Peyer's patch (tissue), 4 donors: Measurements from ENCODE around the gene DAPK1.

Experiments
- CTCF ChIP-seq, 6 experiments: fragments of 450-650 bp in 4 of 6; fragments of 200-600 bp in 2 of 6; sonication (generic) in 1 of 6; IDR thresholded peaks; one replicate each; pipeline ENCODE4 v1.5.1; 2017 to 2019; ENCODE audit warnings: antibody characterized with exemption in 6 of 6, mild to moderate bottlenecking in 3 of 6, moderate library complexity in 1 of 6
- POLR2A ChIP-seq, 2 donors: fragments of 450-650 bp; IDR thresholded peaks; one replicate each; pipeline ENCODE4 v1.5.1; 2017; ENCODE audit warnings: antibody characterized with exemption in 2 of 2, mild to moderate bottlenecking in 2 of 2, moderate library complexity in 2 of 2

GRCh38 chr9:87694236-87694755 lies 196.6 kb downstream of the DAPK1 start:
- TF ChIP-seq CTCF (IDR thresholded peaks at IDR 0.05), result no peak
- no peak for TF ChIP-seq POLR2A (IDR thresholded peaks at IDR 0.05)
